Astrocyte (in vitro differentiated cells and primary cell): ENCODE results near the gene GFRA1.

ENCODE experiments used
- EZH2 ChIP-seq: IDR thresholded peaks from 2 replicates; pipeline ENCODE4 v1.6.1; 2012; ENCODE audit warnings: mild to moderate bottlenecking, low read length, inconsistent platforms; ENCODE audit not compliant: insufficient read depth
- TF ChIP-seq, protein P1 (sequence below): IDR thresholded peaks from 2 replicates; pipeline ENCODE4 v1.5.1; 2011; ENCODE audit warnings: low read depth, mild to moderate bottlenecking, inconsistent platforms, low read length, moderate library complexity; ENCODE audit not compliant: insufficient read depth

DNA sequence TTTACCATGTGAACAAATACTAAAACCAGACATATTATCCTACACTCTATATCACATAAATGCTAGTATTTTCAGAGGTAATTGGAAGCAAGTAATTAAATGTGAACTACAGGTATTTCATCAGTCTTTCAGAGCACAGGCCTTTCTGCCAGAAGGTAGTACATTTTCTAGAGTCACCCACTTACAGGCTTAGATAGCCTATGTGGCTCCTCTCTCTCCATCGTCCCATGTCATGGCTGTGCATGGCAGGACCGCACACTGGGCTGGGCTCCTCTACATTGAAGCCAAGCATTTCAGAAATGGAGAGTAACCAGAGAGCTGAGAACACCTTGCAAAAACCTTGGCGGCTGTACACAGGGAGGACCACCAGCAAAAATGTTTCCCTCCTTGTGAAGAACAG, 49.7 kb downstream of the GFRA1 start:
- TF ChIP-seq, protein P1, sequence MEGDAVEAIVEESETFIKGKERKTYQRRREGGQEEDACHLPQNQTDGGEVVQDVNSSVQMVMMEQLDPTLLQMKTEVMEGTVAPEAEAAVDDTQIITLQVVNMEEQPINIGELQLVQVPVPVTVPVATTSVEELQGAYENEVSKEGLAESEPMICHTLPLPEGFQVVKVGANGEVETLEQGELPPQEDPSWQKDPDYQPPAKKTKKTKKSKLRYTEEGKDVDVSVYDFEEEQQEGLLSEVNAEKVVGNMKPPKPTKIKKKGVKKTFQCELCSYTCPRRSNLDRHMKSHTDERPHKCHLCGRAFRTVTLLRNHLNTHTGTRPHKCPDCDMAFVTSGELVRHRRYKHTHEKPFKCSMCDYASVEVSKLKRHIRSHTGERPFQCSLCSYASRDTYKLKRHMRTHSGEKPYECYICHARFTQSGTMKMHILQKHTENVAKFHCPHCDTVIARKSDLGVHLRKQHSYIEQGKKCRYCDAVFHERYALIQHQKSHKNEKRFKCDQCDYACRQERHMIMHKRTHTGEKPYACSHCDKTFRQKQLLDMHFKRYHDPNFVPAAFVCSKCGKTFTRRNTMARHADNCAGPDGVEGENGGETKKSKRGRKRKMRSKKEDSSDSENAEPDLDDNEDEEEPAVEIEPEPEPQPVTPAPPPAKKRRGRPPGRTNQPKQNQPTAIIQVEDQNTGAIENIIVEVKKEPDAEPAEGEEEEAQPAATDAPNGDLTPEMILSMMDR = no peak
- TF ChIP-seq EZH2 = no peak
